Measurements from ENCODE around the gene KITLG. TPM values are rescaled to one million over a fixed set of nuclear protein-coding genes. Genes with fewer than 3 reads are reported as not detected.

Gene KITLG
- total RNA-seq, 1 experiment from 2014 or later: 4.6 TPM

- H3K36me3 ChIP-seq (ENCODE audit: insufficient read depth, low read length, poor library complexity, severe bottlenecking): no peaks in the 10 kb centered on the region
- intact Hi-C loops (cut with micrococcal nuclease; ENCODE audit: unreplicated experiment): loop anchor here (5.0 kb wide), 1 partner anchor 422 kb away; no protein-coding TSS in a partner anchor
- H3K4me3 ChIP-seq (ENCODE audit: low read depth, low read length, poor library complexity, severe bottlenecking): peak overlapping the region; percentile 65
- no peaks in the 10 kb centered on the region for H3K27me3 ChIP-seq (replicated peaks; ENCODE audit: insufficient read depth, low read depth, low read length, poor library complexity)
- H3K27ac ChIP-seq (ENCODE audit: low read depth, low read length, poor library complexity, severe bottlenecking): no peak overlapping the region
- no peaks in the 10 kb centered on the region for H3K9me3 ChIP-seq (ENCODE audit: low read depth, low read length, poor library complexity, severe bottlenecking)
- peak; percentile 52 for DNase-seq (ENCODE audit: low spot score)
- ChIA-PET POLR2A (ENCODE audit: low non-redundant PET) (interaction anchor here (0.7 kb wide), 1 partner anchor 15 kb away, joined by 3 read pairs; no protein-coding TSS in a partner anchor), CTCF (interaction anchor here (0.7 kb wide), 1 partner anchor 59 kb away, joined by 3 read pairs; no protein-coding TSS in a partner anchor)
- TF ChIP-seq EZH2 (IDR thresholded peaks at IDR 0.05; ENCODE audit: borderline replicate concordance, low read depth, low read length, poor library complexity, severe bottlenecking): no peak
- no peak for TF ChIP-seq CTCF (conservative IDR thresholded peaks at IDR 0.05; ENCODE audit: low read depth, low read length)
- peaks cover 12% of the 10 kb centered on the region for H3K4me1 ChIP-seq (ENCODE audit: insufficient read depth, low read length, poor library complexity, severe bottlenecking)
- BruUV-seq (replicated peaks): no TSS peak
Measured at GRCh38 chr12:88579601-88580050, 645 bp downstream of the KITLG start.

- no TSS peak for BruUV-seq (replicated peaks)
- Histone ChIP-seq H3K9me3 (ENCODE audit: low read depth, low read length, poor library complexity, severe bottlenecking) (no peaks in the 10 kb centered on the region), H3K4me1 (ENCODE audit: insufficient read depth, low read length, poor library complexity, severe bottlenecking) (peaks cover 12% of the 10 kb centered on the region), H3K27ac (ENCODE audit: low read depth, low read length, poor library complexity, severe bottlenecking) (no peak overlapping the region), H3K4me3 (ENCODE audit: low read depth, low read length, poor library complexity, severe bottlenecking) (peak overlapping the region; percentile 65), H3K36me3 (ENCODE audit: insufficient read depth, low read length, poor library complexity, severe bottlenecking) (no peaks in the 10 kb centered on the region), H3K27me3 (replicated peaks; ENCODE audit: insufficient read depth, low read depth, low read length, poor library complexity) (no peaks in the 10 kb centered on the region)
- ChIA-PET CTCF (no interaction called here), POLR2A (ENCODE audit: low non-redundant PET) (no interaction called here)
- intact Hi-C loops (cut with micrococcal nuclease; ENCODE audit: unreplicated experiment): loop anchor here (5.0 kb wide), 1 partner anchor 422 kb away; no protein-coding TSS in a partner anchor
- TF ChIP-seq CTCF (conservative IDR thresholded peaks at IDR 0.05; ENCODE audit: low read depth, low read length) (peak; percentile 32; the same call in 1 of the 2 replicates), EZH2 (IDR thresholded peaks at IDR 0.05; ENCODE audit: borderline replicate concordance, low read depth, low read length, poor library complexity, severe bottlenecking) (no peak)
- peak; percentile 39 for DNase-seq (ENCODE audit: low spot score)
Measured at GRCh38 chr12:88579161-88579517, 1.1 kb downstream of the KITLG start.

GRCh38 chr12:88578276-88579160 is 1.8 kb downstream of the KITLG start:
- BruUV-seq (replicated peaks): TSS peak; percentile 33
- Histone ChIP-seq H3K27ac (ENCODE audit: low read depth, low read length, poor library complexity, severe bottlenecking) (no peak overlapping the region), H3K36me3 (ENCODE audit: insufficient read depth, low read length, poor library complexity, severe bottlenecking) (no peaks in the 10 kb centered on the region), H3K4me1 (ENCODE audit: insufficient read depth, low read length, poor library complexity, severe bottlenecking) (peaks cover 13% of the 10 kb centered on the region), H3K4me3 (ENCODE audit: low read depth, low read length, poor library complexity, severe bottlenecking) (peak overlapping the region; percentile 65), H3K9me3 (ENCODE audit: low read depth, low read length, poor library complexity, severe bottlenecking) (no peaks in the 10 kb centered on the region), H3K27me3 (replicated peaks; ENCODE audit: insufficient read depth, low read depth, low read length, poor library complexity) (no peaks in the 10 kb centered on the region)
- no peak for TF ChIP-seq EZH2 (IDR thresholded peaks at IDR 0.05; ENCODE audit: borderline replicate concordance, low read depth, low read length, poor library complexity, severe bottlenecking)
- no peak for TF ChIP-seq CTCF (conservative IDR thresholded peaks at IDR 0.05; ENCODE audit: low read depth, low read length)
- CTCF ChIA-PET: interaction anchor here (0.6 kb wide), 1 partner anchor 17 kb away, joined by 3 read pairs; no protein-coding TSS in a partner anchor
- intact Hi-C loops (cut with micrococcal nuclease; ENCODE audit: unreplicated experiment): loop anchor here (5.0 kb wide), 1 partner anchor 421 kb away; no protein-coding TSS in a partner anchor
- POLR2A ChIA-PET (ENCODE audit: low non-redundant PET): no interaction called here
- no peak for DNase-seq (ENCODE audit: low spot score)
